Left kidney (tissue), 2 donors: ENCODE results near the gene DNAAF2. TPM values are rescaled to one million over a fixed set of nuclear protein-coding genes. Genes with fewer than 3 reads are reported as not detected.
"Not testable (repeated sequence)": the region's sequence is repeated elsewhere in the genome, so short reads cannot be mapped to it uniquely, and the experiment has no call there.

Source experiments
- DNase-seq: peaks from one replicate; pipeline ENCODE4 v3.0.0-alpha.2; 2013
- polyA plus RNA-seq: library from polyadenylated mRNA; unstranded; fragments of 120-200 nt; gene quantifications from one replicate; pipeline ENCODE4 v1.2.1, GENCODE V29; 2013; ENCODE audit not compliant: insufficient read length

DNAAF2 gene
- polyA plus RNA-seq, 1 donor, result 17.5 TPM

DNA sequence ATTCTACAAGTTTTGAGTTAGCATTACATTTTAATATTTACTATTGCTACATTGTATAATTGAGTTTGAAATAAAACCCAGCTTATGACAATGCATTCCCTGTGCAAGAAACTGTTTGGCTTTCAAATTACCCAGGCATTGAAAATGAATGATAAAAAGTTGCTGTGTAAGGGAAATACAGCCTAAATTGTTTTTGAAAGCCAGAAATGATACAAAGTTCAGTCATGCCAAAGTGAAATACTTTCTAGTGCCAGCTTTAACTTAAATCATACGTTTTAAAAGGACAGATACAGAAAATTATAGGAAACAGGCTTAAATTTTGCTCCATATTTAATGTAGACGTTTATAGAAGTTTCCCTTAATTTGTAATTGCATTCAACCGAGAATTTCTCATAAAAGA, 11.7 kb downstream of the DNAAF2 start:
- DNase-seq, result no peak

DNA sequence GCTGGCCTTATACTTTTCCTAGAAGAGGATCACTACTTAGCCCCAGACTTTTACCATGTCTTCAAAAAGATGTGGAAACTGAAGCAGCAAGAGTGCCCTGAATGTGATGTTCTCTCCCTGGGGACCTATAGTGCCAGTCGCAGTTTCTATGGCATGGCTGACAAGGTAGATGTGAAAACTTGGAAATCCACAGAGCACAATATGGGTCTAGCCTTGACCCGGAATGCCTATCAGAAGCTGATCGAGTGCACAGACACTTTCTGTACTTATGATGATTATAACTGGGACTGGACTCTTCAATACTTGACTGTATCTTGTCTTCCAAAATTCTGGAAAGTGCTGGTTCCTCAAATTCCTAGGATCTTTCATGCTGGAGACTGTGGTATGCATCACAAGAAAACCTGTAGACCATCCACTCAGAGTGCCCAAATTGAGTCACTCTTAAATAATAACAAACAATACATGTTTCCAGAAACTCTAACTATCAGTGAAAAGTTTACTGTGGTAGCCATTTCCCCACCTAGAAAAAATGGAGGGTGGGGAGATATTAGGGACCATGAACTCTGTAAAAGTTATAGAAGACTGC, 12.9 kb downstream of the DNAAF2 start:
- no peak for DNase-seq

DNA sequence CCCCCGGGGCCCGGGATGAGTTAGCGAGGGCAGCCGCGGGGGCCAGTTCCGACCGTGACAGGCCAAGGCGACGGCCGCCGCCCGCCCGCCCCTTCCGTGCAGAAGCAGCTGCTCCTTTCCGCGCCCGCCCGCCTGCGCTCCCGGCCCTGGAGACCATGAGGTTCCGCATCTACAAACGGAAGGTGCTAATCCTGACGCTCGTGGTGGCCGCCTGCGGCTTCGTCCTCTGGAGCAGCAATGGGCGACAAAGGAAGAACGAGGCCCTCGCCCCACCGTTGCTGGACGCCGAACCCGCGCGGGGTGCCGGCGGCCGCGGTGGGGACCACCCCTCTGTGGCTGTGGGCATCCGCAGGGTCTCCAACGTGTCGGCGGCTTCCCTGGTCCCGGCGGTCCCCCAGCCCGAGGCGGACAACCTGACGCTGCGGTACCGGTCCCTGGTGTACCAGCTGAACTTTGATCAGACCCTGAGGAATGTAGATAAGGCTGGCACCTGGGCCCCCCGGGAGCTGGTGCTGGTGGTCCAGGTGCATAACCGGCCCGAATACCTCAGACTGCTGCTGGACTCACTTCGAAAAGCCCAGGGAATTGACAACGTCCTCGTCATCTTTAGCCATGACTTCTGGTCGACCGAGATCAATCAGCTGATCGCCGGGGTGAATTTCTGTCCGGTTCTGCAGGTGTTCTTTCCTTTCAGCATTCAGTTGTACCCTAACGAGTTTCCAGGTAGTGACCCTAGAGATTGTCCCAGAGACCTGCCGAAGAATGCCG, 13.7 kb downstream of the DNAAF2 start:
- peak; percentile 51 for DNase-seq

DNA sequence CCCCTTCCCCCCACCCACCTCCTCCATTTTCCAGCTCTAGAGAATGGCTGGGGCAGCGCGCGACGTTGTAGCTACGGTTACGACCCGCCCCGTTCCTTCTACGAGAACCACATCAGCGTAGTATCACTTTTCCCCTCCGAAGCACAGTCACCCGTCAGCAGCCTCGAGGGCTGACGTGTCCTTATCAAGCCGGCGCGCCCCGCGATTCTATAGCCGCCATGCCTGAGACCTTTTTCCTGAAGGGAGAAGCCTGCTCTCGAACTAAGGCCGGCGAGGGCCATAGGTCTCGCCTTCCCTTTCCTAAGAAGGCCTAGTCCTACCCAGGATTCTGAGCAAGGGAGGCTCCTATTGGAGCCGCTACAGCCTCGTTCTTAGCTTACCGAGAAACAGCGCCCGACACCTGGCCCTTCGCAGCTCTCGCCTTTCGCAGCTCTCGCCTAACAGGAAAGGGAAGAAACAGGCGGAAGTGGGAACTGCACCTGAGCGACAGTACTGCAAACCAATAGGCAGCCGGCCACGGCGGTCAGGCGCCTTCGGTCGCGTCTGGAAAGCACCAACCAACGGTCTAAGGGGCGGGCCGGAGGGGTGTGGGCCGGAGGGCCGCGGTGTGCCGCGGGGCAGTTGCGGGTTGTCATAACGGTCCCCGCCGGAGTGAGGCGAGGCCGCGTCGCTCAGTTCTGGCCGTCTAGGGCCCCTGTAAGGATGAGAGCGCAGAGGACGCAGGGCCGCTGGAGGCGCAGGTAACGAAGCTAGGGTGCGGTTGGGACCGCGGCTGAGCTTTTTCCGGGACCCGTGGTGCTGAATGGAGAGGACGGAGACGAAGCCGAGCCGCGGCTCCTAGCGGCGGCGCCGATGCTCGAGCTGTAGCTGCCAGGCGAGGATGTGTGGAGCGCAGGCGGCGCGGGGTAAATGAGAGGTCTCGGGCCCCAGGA, 14.6 kb downstream of the DNAAF2 start, which contains the start of the genes MGAT2 and RPL36AL:
Gene MGAT2 (plus strand): TSS at position 618 of the 932 bp plus-strand sequence. CDS start 470 bp downstream, outside the sequence.
Gene RPL36AL (minus strand): TSS at position 445 of the 932 bp plus-strand sequence. CDS start 1,522 bp downstream, outside the sequence.
- peak; percentile 98 for DNase-seq

DNA sequence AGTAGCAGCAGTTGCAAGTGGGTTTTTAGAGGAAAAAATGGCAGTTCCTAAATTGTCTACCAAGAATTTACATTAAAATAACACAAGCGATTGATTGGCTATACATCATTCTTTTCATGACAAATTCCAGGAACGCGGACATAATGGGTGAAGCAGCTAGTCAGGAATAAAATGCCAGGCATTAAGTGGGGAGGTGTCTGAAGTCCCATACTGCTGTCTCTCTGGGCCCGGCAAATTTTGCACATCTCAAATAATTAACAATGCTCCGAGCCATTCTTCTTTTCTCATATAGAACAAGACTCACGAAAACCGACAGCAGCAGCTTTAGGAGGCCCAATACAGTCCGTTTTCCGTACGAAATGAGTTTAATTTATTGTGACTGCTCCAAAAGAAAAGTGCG, 15.3 kb downstream of the DNAAF2 start:
- DNase-seq, result no peak

DNA sequence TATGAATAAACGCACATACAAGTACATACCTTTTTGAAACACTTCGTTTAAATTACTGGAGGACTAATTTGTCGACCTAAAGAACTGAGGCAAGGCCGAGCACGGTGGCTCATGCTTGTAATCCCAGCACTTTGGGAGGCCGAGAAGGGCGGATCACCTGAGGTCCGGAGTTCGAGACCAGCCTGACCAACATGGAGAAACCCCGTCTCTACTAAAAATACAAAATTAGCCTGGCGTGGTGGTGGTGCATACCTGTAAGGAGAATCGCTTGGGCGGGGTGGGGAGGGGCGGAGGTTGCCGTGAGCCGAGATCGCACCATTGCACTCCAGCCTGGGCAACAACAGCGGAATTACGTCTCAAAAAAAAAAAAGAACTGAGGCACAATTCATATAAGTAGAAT, 15.8 kb downstream of the DNAAF2 start:
- DNase-seq, result not testable (repeated sequence)

GRCh38 chr14:49617852-49618519, 17.1 kb downstream of the DNAAF2 start:
- DNase-seq, result no peak

GRCh38 chr14:49615776-49616175, 19.3 kb downstream of the DNAAF2 start:
- DNase-seq, result no peak

GRCh38 chr14:49614196-49614595, 20.8 kb downstream of the DNAAF2 start:
- DNase-seq, result no peak

GRCh38 chr14:49612671-49613070, 22.4 kb downstream of the DNAAF2 start:
- no peak for DNase-seq

DNA sequence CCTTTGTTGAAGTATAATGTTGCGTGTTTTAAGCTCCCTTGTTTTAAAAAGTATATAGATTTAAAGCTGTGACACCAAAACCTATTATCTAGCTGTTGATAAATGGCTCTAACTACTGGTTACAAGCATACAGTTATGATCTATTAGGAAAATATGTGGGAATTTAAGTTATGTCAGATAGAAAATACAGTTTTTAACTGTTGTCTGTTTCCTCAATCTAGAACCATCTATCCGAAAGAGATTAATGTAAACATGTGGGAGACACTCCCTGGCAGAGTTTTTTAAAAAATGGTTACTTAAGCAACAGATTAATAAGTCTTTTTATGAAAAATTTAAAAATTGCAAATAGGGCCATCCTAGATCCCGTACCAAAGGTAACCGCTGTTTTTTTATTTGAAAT, 22.8 kb downstream of the DNAAF2 start:
- DNase-seq, result no peak

- DNase-seq, result no peak
These were observed 27.5 kb downstream of the DNAAF2 start for GRCh38 chr14:49607583-49607982.

- peak; percentile 84 for DNase-seq
These were observed 36.4 kb downstream of the DNAAF2 start, which contains the start of gene LRR1 for GRCh38 chr14:49598485-49599300. TSS of gene LRR1 (plus strand) at chr14:49598940. CDS start at chr14:49599021, 81 bp downstream.

DNA sequence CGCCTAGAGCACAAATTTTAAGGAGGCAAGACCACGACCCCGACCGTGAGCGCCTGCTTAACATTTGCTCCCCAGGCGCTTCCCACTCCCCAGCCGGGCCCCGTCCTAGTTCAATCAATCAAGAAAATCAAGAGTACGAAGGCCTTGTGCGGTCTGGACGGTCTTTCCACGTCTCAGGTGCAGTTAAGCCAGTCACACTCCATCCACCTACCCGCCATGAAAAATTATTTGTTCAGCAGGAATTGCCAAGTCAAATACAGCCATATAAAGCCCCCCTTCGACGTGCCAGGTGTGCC, 36.9 kb downstream of the DNAAF2 start:
- DNase-seq, result no peak

DNA sequence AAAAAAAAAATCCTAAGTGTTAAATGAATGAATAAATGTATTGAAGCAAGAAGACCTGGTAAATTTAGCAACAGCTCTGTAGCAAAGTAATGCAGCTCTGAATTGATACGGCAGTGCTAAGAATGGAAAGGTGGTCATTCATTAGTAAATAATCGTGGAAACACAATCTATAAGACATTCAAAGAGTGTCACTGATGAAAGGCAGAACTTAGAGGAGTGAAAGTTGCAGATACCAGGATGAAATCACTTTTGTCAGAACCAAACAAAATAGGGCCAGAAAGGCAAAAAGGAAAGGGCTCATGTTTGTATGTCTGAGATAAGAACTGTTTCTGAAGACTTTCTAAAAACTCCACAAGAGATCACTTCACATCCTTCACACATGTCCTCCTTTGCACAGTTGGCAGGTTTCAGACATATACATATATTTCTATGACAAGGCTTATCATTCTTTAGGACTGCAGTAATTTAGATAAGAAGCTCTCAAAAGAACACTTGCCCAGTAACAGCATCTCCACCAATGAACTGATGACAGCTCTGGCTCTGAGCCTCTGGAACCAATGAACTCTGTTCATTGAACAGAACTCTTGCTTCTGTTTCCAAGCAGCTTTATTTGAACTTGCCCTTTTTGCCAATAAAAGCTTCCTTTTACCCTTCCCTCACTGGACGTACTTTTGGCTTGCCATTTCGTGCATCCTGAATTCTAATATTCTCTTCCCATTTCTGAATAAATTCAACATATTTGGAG, 40.5 kb downstream of the DNAAF2 start:
- DNase-seq, result no peak

DNA sequence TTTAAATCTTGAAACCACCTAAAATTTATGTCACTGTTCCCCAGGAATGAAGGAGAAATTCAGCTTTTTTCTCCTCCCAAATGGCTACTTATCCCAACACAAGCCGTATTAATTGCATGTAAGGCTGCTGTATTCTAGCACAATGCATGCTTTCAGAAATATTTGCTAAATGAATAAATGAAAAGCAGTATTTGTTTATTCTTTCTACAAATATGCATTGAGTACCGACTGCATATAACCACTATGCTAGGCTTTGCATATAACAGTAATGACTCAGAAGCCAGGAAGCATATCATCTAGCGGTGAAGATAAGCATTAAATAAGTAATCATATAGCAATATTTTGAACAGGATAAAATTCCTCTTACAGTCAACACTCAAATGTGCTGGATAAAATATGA, 42.0 kb downstream of the DNAAF2 start:
- no peak for DNase-seq

GRCh38 chr14:49589387-49589786, 45.7 kb downstream of the DNAAF2 start:
- no peak for DNase-seq

GRCh38 chr14:49586673-49587460, 48.2 kb downstream of the DNAAF2 start:
- peak; percentile 78 for DNase-seq
